ENCODE data around the gene TRAPPC4.
A peak's percentile ranks its signal among the peaks of the same experiment; 100 is the strongest.
"Not testable (repeated sequence)": the region's sequence is repeated elsewhere in the genome, so short reads cannot be mapped to it uniquely, and the experiment has no call there.

The TRAPPC4 gene

DNA sequence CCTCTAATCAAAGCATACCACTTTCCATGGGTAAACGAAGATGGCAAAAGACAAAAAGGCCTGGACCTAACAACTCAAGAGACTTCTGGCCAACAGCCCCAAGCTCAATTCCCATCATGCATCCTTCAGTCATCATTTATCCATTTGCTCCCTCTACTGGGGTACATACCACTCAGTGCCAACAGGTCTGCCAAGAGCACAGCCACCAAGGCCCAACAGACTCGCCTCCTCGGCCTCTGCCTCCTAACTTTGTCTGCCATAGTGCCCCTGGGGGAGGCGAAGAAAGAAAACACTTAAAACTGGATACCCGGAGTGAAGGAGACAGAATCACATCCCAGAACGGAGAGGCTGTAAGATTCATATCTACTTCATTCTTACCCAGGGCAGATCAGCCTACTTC, 37.3 kb downstream of the TRAPPC4 start:
- in situ Hi-C loops (cut with HindIII; ENCODE audit: low pct_ligation_motif_present, low pct_unique_long_range_greater_than_20kb, low sequenced_read_pairs): no loop called here

DNA sequence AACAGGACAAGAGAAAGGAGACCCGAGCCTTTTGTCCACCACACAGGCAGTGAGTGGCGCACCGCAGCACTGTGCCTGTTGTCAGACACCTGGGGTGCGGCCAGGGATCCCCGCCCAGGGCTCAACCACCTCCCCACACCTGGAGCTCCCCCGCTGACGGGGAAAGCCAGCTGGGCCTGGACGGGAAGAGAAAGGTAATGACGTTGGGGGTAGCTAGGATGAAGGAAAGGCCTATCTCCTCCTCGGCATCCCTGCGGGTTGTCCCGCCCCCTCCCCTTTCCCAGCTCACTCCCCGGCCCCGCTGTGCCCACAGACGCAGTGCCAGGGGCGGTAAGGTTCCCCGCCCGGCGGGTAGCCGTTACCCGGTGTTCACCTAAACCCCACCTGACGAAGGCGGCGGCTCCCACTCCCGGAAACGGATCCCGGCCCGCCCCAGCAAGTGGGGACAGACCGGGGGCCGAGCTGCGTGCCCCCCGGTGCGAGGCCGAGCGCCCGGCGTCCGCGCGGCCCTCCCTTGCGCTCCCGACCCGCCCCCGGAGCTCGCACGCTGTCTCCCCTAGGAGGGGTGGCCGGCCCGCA, 37.9 kb downstream of the TRAPPC4 start:
- no peak for DNase-seq
- in situ Hi-C loops (cut with HindIII; ENCODE audit: low pct_ligation_motif_present, low pct_unique_long_range_greater_than_20kb, low sequenced_read_pairs): no loop called here

More for the DNA sequence above, 37.3 kb downstream of the TRAPPC4 start:
- peak; percentile 48 for DNase-seq

DNA sequence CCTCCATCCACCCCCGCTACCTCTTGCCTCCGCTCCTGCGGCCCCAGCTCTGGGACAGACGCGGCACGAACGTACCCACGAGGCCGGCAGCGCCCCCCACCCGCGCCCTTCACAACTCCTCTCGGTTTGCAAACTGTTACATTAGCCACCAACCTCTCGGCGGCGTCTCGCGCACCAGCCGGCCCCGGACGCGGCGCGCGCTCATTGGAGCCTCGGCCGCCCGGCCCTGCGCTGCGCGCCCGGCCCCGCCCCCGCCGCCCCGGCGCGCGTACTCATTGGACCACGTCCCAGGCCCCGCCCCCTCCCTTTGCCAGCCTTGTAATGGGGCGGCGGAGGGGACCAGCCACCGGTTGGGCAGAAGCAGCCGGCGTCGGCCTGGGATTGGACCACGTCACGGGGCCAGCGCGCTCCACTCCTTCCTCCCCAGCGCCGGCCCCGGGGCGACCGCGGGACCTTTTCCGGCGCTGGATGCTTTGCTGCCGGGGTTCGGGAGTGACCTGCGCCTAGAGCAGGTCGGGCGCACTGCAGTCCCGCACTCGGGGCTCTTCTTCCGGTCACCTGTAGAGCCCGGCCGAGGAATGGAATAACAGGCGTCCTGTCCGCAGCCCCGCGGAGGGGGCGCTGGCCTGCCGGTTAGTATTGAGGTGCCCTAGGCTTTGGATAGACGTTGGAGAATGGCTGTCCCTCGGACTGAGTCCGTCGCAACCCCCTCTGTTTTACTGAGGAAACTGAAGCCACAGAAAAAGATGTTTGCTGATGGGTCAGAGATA, 38.6 kb downstream of the TRAPPC4 start, which contains the start of gene HYOU1:
HYOU1 (minus strand) TSS at position 206 of the 770 bp plus-strand sequence. CDS start 1,045 bp downstream, outside the sequence.
- in situ Hi-C loops (cut with HindIII; ENCODE audit: low pct_ligation_motif_present, low pct_unique_long_range_greater_than_20kb, low sequenced_read_pairs): no loop called here
- DNase-seq: peak; percentile 91

DNA sequence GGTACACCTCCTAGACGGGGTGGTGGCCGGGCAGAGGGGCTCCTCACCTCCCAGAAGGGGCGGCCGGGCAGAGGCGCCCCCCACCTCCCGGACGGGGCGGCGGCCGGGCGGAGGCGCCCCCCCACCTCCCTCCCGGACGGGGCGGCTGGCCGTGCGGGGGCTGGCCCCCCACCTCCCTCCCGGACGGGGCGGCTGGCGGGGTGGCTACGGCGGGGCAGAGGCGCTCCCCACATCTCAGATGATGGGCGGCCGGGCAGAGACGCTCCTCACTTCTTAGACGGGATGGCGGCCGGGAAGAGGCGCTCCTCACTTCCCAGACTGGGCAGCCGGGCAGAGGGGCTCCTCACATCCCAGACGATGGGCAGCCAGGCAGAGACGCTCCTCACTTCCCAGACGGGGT, 40.6 kb downstream of the TRAPPC4 start:
- DNase-seq; in situ Hi-C loops (cut with HindIII; ENCODE audit: low pct_ligation_motif_present, low pct_unique_long_range_greater_than_20kb, low sequenced_read_pairs): not testable (repeated sequence)

DNA sequence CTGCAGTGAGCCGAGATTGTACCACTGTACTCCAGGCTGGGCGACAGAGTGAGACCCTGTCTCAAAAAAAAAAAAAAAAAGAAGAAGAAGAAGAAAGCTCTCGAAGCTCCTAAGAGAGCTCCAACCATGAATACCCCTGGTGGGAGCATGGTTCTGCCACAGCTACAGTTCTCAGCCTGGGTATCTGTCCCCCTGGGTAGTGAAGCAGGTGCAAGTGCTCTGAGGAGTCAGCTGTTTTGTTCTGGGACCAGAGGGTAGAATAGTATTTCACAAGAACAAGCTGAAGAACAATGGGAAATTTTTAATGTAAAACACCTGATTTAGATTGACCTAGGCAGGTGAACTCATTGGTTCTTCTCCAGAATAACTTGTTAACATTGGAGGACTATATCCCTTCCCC, 42.7 kb downstream of the TRAPPC4 start:
- no peak for DNase-seq
- in situ Hi-C loops (cut with HindIII; ENCODE audit: low pct_ligation_motif_present, low pct_unique_long_range_greater_than_20kb, low sequenced_read_pairs): no loop called here

DNA sequence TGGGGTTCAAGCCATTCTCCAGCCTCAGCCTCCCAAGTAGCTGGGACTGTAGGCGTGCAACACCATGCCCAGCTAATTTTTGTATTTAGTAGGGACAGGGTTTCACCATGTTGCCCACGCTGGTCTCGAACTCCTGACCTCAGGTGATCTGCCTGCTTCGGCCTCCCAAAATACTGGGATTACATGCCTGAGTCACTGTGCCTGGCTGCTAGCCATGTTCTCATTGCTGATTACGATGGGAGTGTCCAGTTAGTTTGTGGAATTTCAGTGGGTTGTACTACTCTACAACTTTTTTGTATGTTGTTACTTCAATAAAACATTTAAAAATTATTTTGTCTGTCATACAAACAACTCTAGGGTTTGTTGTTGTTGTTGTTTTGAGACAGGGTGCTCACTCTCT, 44.2 kb downstream of the TRAPPC4 start:
- in situ Hi-C loops (cut with HindIII; ENCODE audit: low pct_ligation_motif_present, low pct_unique_long_range_greater_than_20kb, low sequenced_read_pairs): no loop called here
- DNase-seq: no peak

DNA sequence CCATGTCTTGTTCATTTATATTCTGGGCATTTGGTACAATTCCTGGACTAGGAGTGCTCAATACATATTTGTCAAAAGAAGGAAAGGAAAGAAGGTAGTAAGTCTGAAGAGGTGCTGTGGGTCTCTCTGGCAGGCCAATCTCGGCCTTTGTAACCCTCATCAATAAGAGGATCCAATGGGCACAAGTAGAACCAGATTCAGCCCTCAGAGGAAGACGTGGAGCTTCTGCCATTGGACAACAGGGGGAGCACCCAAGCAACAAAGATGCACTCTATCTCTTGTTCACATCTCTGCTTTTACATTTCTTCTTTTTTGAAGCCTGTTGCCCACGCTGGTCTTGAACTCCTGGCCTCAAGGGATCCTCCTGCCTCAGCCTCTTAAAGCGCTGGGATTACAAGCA, 46.8 kb downstream of the TRAPPC4 start:
- in situ Hi-C loops (cut with HindIII; ENCODE audit: low pct_ligation_motif_present, low pct_unique_long_range_greater_than_20kb, low sequenced_read_pairs): no loop called here
- peak; percentile 39 for DNase-seq

DNA sequence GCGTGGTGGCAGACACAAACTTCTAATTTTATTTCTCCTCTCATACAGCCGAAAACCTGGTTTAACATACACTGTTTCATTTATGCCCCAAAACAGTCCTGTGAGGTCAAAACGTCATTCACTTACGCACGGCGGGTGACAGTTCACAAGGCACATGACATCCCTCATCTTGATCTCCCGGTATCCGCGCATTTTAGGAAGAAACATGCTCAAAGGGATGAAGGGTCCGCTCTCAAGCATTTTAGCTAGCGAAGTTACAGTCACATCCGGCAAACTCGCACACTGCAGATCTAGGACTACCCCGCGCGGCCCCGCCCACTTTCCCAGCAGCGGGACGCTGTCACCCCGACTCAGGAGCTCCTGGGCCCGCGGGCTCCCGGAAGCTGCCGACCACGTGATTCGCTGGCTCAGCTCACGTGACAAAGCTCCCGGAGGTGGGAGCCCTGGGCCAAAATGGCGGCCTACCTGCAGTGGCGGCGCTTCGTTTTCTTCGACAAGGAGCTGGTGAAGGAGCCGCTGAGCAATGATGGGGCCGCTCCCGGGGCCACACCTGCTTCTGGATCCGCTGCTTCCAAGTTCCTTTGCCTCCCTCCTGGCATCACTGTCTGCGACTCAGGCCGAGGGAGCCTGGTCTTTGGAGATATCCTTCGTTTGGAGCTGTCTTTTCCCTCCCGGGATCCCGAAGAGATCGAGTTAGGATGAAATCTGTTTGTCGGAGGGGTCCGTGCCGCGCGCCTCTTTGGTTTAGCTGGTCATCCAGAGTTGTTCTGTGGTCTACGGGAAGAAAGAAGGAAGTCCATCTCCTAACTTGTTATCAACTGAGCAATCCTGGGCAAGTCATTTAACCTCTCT, 49.0 kb downstream of the TRAPPC4 start, which contains the start of gene VPS11:
VPS11 (plus strand) TSS at position 448 of the 852 bp plus-strand sequence; CDS start at position 454, 6 bp downstream.
- peak; percentile 95 for DNase-seq
- in situ Hi-C loops (cut with HindIII; ENCODE audit: low pct_ligation_motif_present, low pct_unique_long_range_greater_than_20kb, low sequenced_read_pairs): no loop called here
